Stimulated activated CD8-positive, alpha-beta memory T cell treated with anti-CD3 and anti-CD28 coated beads, Interleukin-4, amount 100 ng/mL, for 48 hours (primary cell): Measurements from ENCODE around the gene LYPD3.
A peak's percentile ranks its signal among the peaks of the same experiment; 100 is the strongest.

Experiments
- DNase-seq: peaks from one replicate; pipeline ENCODE4 v3.0.0-alpha.2; 2020

Gene LYPD3

GRCh38 chr19:43483281-43483680 is 17.9 kb upstream of the LYPD3 start:
- DNase-seq: no peak

- no peak for DNase-seq
Measured at GRCh38 chr19:43482193-43482592, 16.8 kb upstream of the LYPD3 start.

GRCh38 chr19:43481701-43482100 is 16.3 kb upstream of the LYPD3 start:
- no peak for DNase-seq

GRCh38 chr19:43480574-43480973 is 15.2 kb upstream of the LYPD3 start:
- no peak for DNase-seq

- no peak for DNase-seq
Measured at GRCh38 chr19:43479961-43480561, 14.7 kb upstream of the LYPD3 start.

- DNase-seq: no peak
Measured at GRCh38 chr19:43479226-43479625, 13.8 kb upstream of the LYPD3 start.

GRCh38 chr19:43478323-43478722 is 12.9 kb upstream of the LYPD3 start:
- DNase-seq: no peak

GRCh38 chr19:43476606-43477005 is 11.2 kb upstream of the LYPD3 start:
- DNase-seq: no peak

GRCh38 chr19:43474986-43475705 is 9.7 kb upstream of the LYPD3 start:
- peak; percentile 99 for DNase-seq

GRCh38 chr19:43474487-43474886 is 9.1 kb upstream of the LYPD3 start:
- DNase-seq: no peak

- DNase-seq: no peak
Measured at GRCh38 chr19:43471091-43471490, 5.7 kb upstream of the LYPD3 start.

GRCh38 chr19:43470288-43470687 is 4.9 kb upstream of the LYPD3 start:
- peak; percentile 67 for DNase-seq

- DNase-seq: no peak
Measured at GRCh38 chr19:43469160-43469480, 3.7 kb upstream of the LYPD3 start.

GRCh38 chr19:43468354-43469159 is 3.1 kb upstream of the LYPD3 start:
- no peak for DNase-seq

GRCh38 chr19:43467730-43468129 is 2.3 kb upstream of the LYPD3 start:
- DNase-seq: no peak

GRCh38 chr19:43467276-43467675 is 1.9 kb upstream of the LYPD3 start:
- DNase-seq: no peak

- no peak for DNase-seq
Measured at GRCh38 chr19:43466793-43467192, 1.4 kb upstream of the LYPD3 start.

GRCh38 chr19:43464134-43464775 is 1.2 kb downstream of the LYPD3 start:
- DNase-seq: peak; percentile 88

- peak; percentile 99 for DNase-seq
Measured at GRCh38 chr19:43463381-43464133, 1.9 kb downstream of the LYPD3 start.

GRCh38 chr19:43462785-43463380 is 2.5 kb downstream of the LYPD3 start:
- DNase-seq: no peak

GRCh38 chr19:43462383-43462782 is 3.0 kb downstream of the LYPD3 start:
- DNase-seq: no peak

GRCh38 chr19:43461303-43461702 is 4.1 kb downstream of the LYPD3 start:
- no peak for DNase-seq
